ENCODE data around the gene PSTPIP1. TPM values are rescaled to one million over a fixed set of nuclear protein-coding genes. Genes with fewer than 3 reads are reported as not detected.

The PSTPIP1 gene
- polyA plus RNA-seq, 1 donor from 2014 or later = not detected

GRCh38 chr15:76947454-76947853 is 47.5 kb upstream of the PSTPIP1 start:
- H3K9me2 ChIP-seq (ENCODE audit: insufficient read depth, low read length) = no peaks in the 10 kb centered on the region

GRCh38 chr15:76951220-76951619 is 43.7 kb upstream of the PSTPIP1 start:
- peaks cover 9% of the 10 kb centered on the region for H3K36me3 ChIP-seq (ENCODE audit: insufficient read depth, low read length)
- no peaks in the 10 kb centered on the region for H3F3A ChIP-seq (ENCODE audit: insufficient read depth, low read length, poor library complexity, severe bottlenecking)
- no peaks in the 10 kb centered on the region for H3K9me3 ChIP-seq (ENCODE audit: low read length)
- TF ChIP-seq EZH2 (IDR thresholded peaks at IDR 0.05; ENCODE audit: borderline replicate concordance, insufficient read depth, low read length, poor library complexity, severe bottlenecking) (no peak), CTCF (IDR thresholded peaks at IDR 0.05; ENCODE audit: poor library complexity, severe bottlenecking) (no peak), MXI1 (conservative IDR thresholded peaks at IDR 0.05; ENCODE audit: poor library complexity, severe bottlenecking) (no peak), EP300 (conservative IDR thresholded peaks at IDR 0.05; ENCODE audit: poor library complexity, severe bottlenecking) (no peak)
- no peak overlapping the region for H3K9ac ChIP-seq (ENCODE audit: low read length)
- no peaks in the 10 kb centered on the region for H3K79me2 ChIP-seq (replicated peaks; ENCODE audit: insufficient read depth, low read length)
- no peak overlapping the region for H3K4me3 ChIP-seq (ENCODE audit: low read length)
- no peaks in the 10 kb centered on the region for H4K20me1 ChIP-seq (ENCODE audit: insufficient read depth)
- H2AFZ ChIP-seq (ENCODE audit: low read depth, low read length) = no peak overlapping the region
- no peaks in the 10 kb centered on the region for H3K27me3 ChIP-seq (ENCODE audit: insufficient read depth, low read depth, low read length)
- H3K27ac ChIP-seq (ENCODE audit: low read length) = no peak overlapping the region
- no peak overlapping the region for H3K4me2 ChIP-seq (ENCODE audit: low read length)
- no peaks in the 10 kb centered on the region for H3K9me2 ChIP-seq (ENCODE audit: insufficient read depth, low read length)

More at GRCh38 chr15:76947454-76947853, 47.5 kb upstream of the PSTPIP1 start:
- Histone ChIP-seq H3K79me2 (replicated peaks; ENCODE audit: insufficient read depth, low read length) (peaks cover under 1% of the 10 kb centered on the region), H4K20me1 (ENCODE audit: insufficient read depth) (no peaks in the 10 kb centered on the region), H3K36me3 (ENCODE audit: insufficient read depth, low read length) (peaks cover 14% of the 10 kb centered on the region), H3K27ac (ENCODE audit: low read length) (no peak overlapping the region), H2AFZ (ENCODE audit: low read depth, low read length) (no peak overlapping the region), H3K4me2 (ENCODE audit: low read length) (no peak overlapping the region), H3F3A (ENCODE audit: insufficient read depth, low read length, poor library complexity, severe bottlenecking) (no peaks in the 10 kb centered on the region), H3K27me3 (ENCODE audit: insufficient read depth, low read depth, low read length) (no peaks in the 10 kb centered on the region), H3K4me3 (ENCODE audit: low read length) (no peak overlapping the region), H3K9me3 (ENCODE audit: low read length) (no peaks in the 10 kb centered on the region), H3K9ac (ENCODE audit: low read length) (no peak overlapping the region)
- TF ChIP-seq SMC3 (conservative IDR thresholded peaks at IDR 0.05; ENCODE audit: poor library complexity) (no peak), RAD21 (conservative IDR thresholded peaks at IDR 0.05) (no peak), CTCF (IDR thresholded peaks at IDR 0.05; ENCODE audit: poor library complexity, severe bottlenecking) (no peak), POLR2AphosphoS5 (IDR thresholded peaks at IDR 0.05) (no peak), MXI1 (conservative IDR thresholded peaks at IDR 0.05; ENCODE audit: poor library complexity, severe bottlenecking) (no peak), EP300 (conservative IDR thresholded peaks at IDR 0.05; ENCODE audit: poor library complexity, severe bottlenecking) (no peak), EZH2 (IDR thresholded peaks at IDR 0.05; ENCODE audit: borderline replicate concordance, insufficient read depth, low read length, poor library complexity, severe bottlenecking) (no peak), REST (IDR thresholded peaks at IDR 0.05; ENCODE audit: borderline replicate concordance) (no peak), TAF1 (IDR thresholded peaks at IDR 0.05; ENCODE audit: low read depth) (no peak)

All from neural cell (in vitro differentiated cells).